Mesenchymal stem cell (in vitro differentiated cells and primary cell): ENCODE results near the gene C1QBP.

Experiments used
- DNase-seq: peaks from one replicate; pipeline ENCODE4 v3.0.0-alpha.2; 2013
- H2AFZ ChIP-seq: one replicate; pipeline ENCODE4 v1.6.1; 2013; ENCODE audit warnings: low read depth, mild to moderate bottlenecking, control low read depth, inconsistent platforms, low read length, moderate library complexity
- H2AK5ac ChIP-seq: 2 replicates; pipeline ENCODE4 v1.6.1; 2013; ENCODE audit warnings: low read length, moderate library complexity, mild to moderate bottlenecking, inconsistent platforms; ENCODE audit not compliant: severe bottlenecking
- H2BK120ac ChIP-seq: one replicate; pipeline ENCODE4 v1.6.1; 2013; ENCODE audit warnings: low read depth, mild to moderate bottlenecking, inconsistent platforms, low read length, moderate library complexity
- H2BK12ac ChIP-seq, 2 experiments: one replicate each; pipeline ENCODE4 v1.6.1; 2013; ENCODE audit warnings: inconsistent platforms in 2 of 2, low read length in 2 of 2, mild to moderate bottlenecking in 2 of 2, moderate library complexity in 2 of 2, control low read depth in 1 of 2
- H2BK15ac ChIP-seq: one replicate; pipeline ENCODE4 v1.6.1; 2013; ENCODE audit warnings: mild to moderate bottlenecking, low read depth, inconsistent platforms; ENCODE audit not compliant: poor library complexity, severe bottlenecking
- H2BK5ac ChIP-seq: 2 replicates; pipeline ENCODE4 v1.6.1; 2013; ENCODE audit warnings: low read depth, mild to moderate bottlenecking, low read length, control low read depth, inconsistent platforms; ENCODE audit not compliant: poor library complexity, severe bottlenecking
- H3K14ac ChIP-seq, 2 experiments: one replicate each; pipeline ENCODE4 v1.6.1; 2013; ENCODE audit warnings: inconsistent platforms in 2 of 2, low read length in 2 of 2, control low read depth in 1 of 2, mild to moderate bottlenecking in 1 of 2, moderate library complexity in 1 of 2
- H3K18ac ChIP-seq, 2 experiments: one replicate each; pipeline ENCODE4 v1.6.1; 2013; ENCODE audit warnings: inconsistent platforms in 2 of 2, low read length in 2 of 2, control low read depth in 1 of 2, low read depth in 1 of 2, mild to moderate bottlenecking in 1 of 2
- H3K23ac ChIP-seq, 2 experiments: one replicate each; pipeline ENCODE4 v1.6.1; 2013; ENCODE audit warnings: inconsistent platforms in 2 of 2, low read length in 2 of 2, mild to moderate bottlenecking in 2 of 2, moderate library complexity in 2 of 2, control low read depth in 1 of 2
- H3K27ac ChIP-seq: 2 replicates; pipeline ENCODE4 v1.5.1; 2013; ENCODE audit warnings: mild to moderate bottlenecking, moderate library complexity, low read length, control low read depth, inconsistent platforms; ENCODE audit not compliant: poor library complexity, severe bottlenecking
- H3K27me3 ChIP-seq, 2 experiments: 2 replicates each; pipeline versions ENCODE4 v1.6.1 to v1.7.0; 2013; ENCODE audit warnings: low read length in 2 of 2, mild to moderate bottlenecking in 2 of 2, moderate library complexity in 2 of 2, control low read depth in 1 of 2, inconsistent platforms in 1 of 2; ENCODE audit not compliant: control insufficient read depth in 1 of 2, insufficient read depth in 1 of 2
- H3K36me3 ChIP-seq, 2 experiments: 2 replicates each; pipeline versions ENCODE4 v1.6.1 to v1.7.0; 2013; ENCODE audit warnings: low read length in 2 of 2, control low read depth in 1 of 2, inconsistent platforms in 1 of 2, low read depth in 1 of 2, mild to moderate bottlenecking in 1 of 2; ENCODE audit not compliant: insufficient read depth in 2 of 2, control insufficient read depth in 1 of 2
- H3K4ac ChIP-seq, 2 experiments: one replicate each; pipeline ENCODE4 v1.6.1; 2013; ENCODE audit warnings: inconsistent platforms in 2 of 2, low read length in 2 of 2, mild to moderate bottlenecking in 2 of 2, moderate library complexity in 2 of 2, control low read depth in 1 of 2, low read depth in 1 of 2
- H3K4me1 ChIP-seq: 2 replicates; pipeline ENCODE4 v1.6.1; 2013; ENCODE audit warnings: low read depth, low read length, control low read depth; ENCODE audit not compliant: control insufficient read depth, insufficient read depth
- H3K4me2 ChIP-seq: 2 replicates; pipeline ENCODE4 v1.6.1; 2013; ENCODE audit warnings: low read length, mild to moderate bottlenecking, inconsistent platforms; ENCODE audit not compliant: poor library complexity, severe bottlenecking
- H3K4me3 ChIP-seq, 2 experiments: 2 replicates each; pipeline versions ENCODE4 v1.5.1 to v1.7.0; 2013; ENCODE audit warnings: low read length in 2 of 2, mild to moderate bottlenecking in 2 of 2, control low read depth in 1 of 2, low read depth in 1 of 2; ENCODE audit not compliant: insufficient read depth in 1 of 2
- H3K79me1 ChIP-seq: replicated peaks from 2 replicates; pipeline ENCODE4 v1.6.1; 2013; ENCODE audit warnings: mild to moderate bottlenecking, control low read depth, low read length, inconsistent platforms; ENCODE audit not compliant: poor library complexity, severe bottlenecking
- H3K9ac ChIP-seq: 2 replicates; pipeline ENCODE4 v1.7.0; 2013; ENCODE audit warnings: mild to moderate bottlenecking, low read length, moderate library complexity
- H3K9me3 ChIP-seq: 2 replicates; pipeline ENCODE4 v1.7.0; 2013; ENCODE audit warnings: mild to moderate bottlenecking, low read length; ENCODE audit not compliant: control insufficient read depth
- H4K8ac ChIP-seq: one replicate; pipeline ENCODE4 v1.6.1; 2013; ENCODE audit warnings: inconsistent platforms, mild to moderate bottlenecking, low read length, moderate library complexity
- H4K91ac ChIP-seq: one replicate; pipeline ENCODE4 v1.6.1; 2013; ENCODE audit warnings: mild to moderate bottlenecking, low read length, inconsistent platforms
- WGBS: methylation state at CpG from one replicate; pipeline ENCODE4 v1.1.7; 2013; ENCODE audit warnings: mixed read lengths; 5-methylcytosine and 5-hydroxymethylcytosine counted together

The C1QBP gene

DNA sequence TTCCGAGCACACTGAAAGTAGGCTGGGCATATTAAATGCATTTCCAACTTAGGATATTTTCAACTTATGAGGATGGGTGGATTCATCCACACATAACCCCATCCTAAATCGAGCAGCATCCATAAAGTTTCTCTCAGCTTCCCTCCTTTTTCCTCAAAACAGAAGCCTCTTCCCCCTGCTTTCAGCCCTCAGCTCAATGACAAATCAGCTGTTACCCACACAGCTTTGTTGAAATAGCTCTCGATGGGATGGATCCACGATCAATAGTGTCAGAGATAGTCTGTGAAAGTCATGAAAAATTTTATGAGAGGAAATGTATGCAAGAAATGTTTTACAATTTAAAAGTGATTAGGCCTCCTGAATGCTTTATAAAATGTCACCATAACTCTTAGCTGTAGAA, 27.3 kb upstream of the C1QBP start:
- H2BK15ac ChIP-seq: no peak overlapping the region
- H2AK5ac ChIP-seq: no peak overlapping the region
- no peak overlapping the region for H4K8ac ChIP-seq
- WGBS: 95% methylated on average over 4 of the region's 4 CpGs
- H3K36me3 ChIP-seq: peaks cover 9 to 15% of the 10 kb centered on the region in 2 experiments
- peaks cover 15% of the 10 kb centered on the region for H3K79me1 ChIP-seq
- no peak overlapping the region for H2BK5ac ChIP-seq
- no peak overlapping the region for H3K4me2 ChIP-seq
- no peak overlapping the region for H4K91ac ChIP-seq
- no peak for DNase-seq
- H2BK120ac ChIP-seq: no peak overlapping the region
- no peak overlapping the region for H3K18ac ChIP-seq
- no peak overlapping the region for H2AFZ ChIP-seq
- H3K27me3 ChIP-seq: no peaks in the 10 kb centered on the region
- H3K4ac ChIP-seq: no peak overlapping the region
- H3K27ac ChIP-seq: no peak overlapping the region
- no peak overlapping the region for H3K14ac ChIP-seq
- peak overlapping the region; percentile 90 for H3K9ac ChIP-seq
- no peak overlapping the region for H2BK12ac ChIP-seq
- peaks cover 1% of the 10 kb centered on the region for H3K4me1 ChIP-seq
- H3K9me3 ChIP-seq: no peaks in the 10 kb centered on the region
- H3K23ac ChIP-seq: no peak overlapping the region
- peak overlapping the region in 1 of 2 experiments; percentile 97 for H3K4me3 ChIP-seq

DNA sequence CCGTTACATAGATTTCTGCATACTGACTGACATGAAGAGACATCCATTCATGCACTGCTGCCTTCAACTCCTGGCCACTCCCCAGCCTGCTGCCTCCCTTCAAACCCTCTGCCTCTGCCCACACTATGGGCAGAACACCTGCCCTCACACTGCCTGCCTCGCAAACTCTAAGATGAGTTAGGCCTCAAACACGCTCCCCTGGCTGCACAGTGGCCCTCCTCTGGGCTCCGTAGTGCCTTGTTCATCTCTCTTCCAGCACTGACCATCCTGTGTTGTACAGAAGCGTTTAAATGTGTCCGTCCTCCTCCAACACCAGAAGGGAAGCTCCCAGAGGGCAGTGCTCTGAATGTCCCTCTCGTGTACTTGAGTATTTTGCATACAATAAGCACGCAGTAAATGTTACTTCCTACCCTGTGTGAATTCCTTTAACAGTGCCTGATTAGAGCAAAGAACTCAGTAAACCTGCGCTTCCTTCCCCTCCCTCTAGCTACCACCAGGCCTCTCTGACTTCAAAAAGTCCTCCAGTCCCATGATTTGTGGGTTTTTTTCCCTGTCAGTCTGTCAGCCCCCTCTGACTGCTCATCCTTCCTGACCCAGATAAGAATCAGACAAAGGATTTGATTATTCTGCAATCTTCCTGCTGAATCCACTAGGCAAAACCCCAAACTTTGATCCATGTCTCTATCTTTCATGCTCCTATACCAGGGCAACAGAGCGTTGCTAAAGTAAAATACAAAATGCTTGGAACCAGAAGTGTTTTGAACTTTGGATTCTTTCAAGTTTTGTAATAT, 26.0 kb upstream of the C1QBP start:
- H3K36me3 ChIP-seq: peaks cover 18 to 24% of the 10 kb centered on the region in 2 experiments
- no peaks in the 10 kb centered on the region for H3K27me3 ChIP-seq
- H3K9me3 ChIP-seq: no peaks in the 10 kb centered on the region
- peaks cover 1% of the 10 kb centered on the region for H3K4me1 ChIP-seq
- H3K27ac ChIP-seq: no peak overlapping the region
- peaks cover 18% of the 10 kb centered on the region for H3K79me1 ChIP-seq
- no peak overlapping the region for H4K91ac ChIP-seq
- H2AFZ ChIP-seq: no peak overlapping the region
- H3K23ac ChIP-seq: no peak overlapping the region
- no peak overlapping the region for H2AK5ac ChIP-seq
- H3K14ac ChIP-seq: peak overlapping the region in 1 of 2 experiments; percentile 2
- no peak overlapping the region for H3K4me3 ChIP-seq
- H3K4ac ChIP-seq: no peak overlapping the region
- WGBS: 78% methylated on average over 9 of the region's 10 CpGs
- no peak overlapping the region for H3K18ac ChIP-seq
- H4K8ac ChIP-seq: peak overlapping the region; percentile 2
- H3K4me2 ChIP-seq: no peak overlapping the region
- no peak overlapping the region for H2BK5ac ChIP-seq
- H3K9ac ChIP-seq: no peak overlapping the region
- H2BK15ac ChIP-seq: no peak overlapping the region
- no peak overlapping the region for H2BK120ac ChIP-seq
- DNase-seq: no peak
- no peak overlapping the region for H2BK12ac ChIP-seq

DNA sequence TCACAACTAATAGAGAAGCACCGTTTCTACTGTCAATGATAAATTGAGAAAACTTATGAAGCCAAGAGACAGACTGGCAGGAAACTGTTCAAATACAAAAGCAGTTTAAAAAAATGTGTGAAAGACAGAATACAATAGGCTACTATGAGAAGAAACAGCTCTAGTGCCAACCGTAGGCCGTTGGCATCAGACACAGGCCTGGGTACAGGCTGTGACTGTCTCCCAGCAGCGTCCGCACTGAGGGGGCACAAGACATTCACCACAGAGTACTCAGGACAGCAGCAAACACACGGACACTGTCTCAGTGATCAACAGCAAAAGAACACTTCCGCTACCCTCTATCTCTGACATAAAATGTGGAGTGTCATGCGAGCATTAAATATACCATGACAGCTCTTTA, 7.8 kb upstream of the C1QBP start:
- H3K9me3 ChIP-seq: no peaks in the 10 kb centered on the region
- no peaks in the 10 kb centered on the region for H3K27me3 ChIP-seq
- H3K23ac ChIP-seq: no peak overlapping the region
- H4K91ac ChIP-seq: no peak overlapping the region
- no peak for DNase-seq
- no peak overlapping the region for H4K8ac ChIP-seq
- H3K18ac ChIP-seq: no peak overlapping the region
- H3K9ac ChIP-seq: no peak overlapping the region
- H3K27ac ChIP-seq: no peak overlapping the region
- H3K4me2 ChIP-seq: no peak overlapping the region
- H2BK120ac ChIP-seq: no peak overlapping the region
- WGBS: 97% methylated on average over 7 of the region's 8 CpGs
- peaks cover 15% of the 10 kb centered on the region for H3K79me1 ChIP-seq
- no peak overlapping the region for H2AFZ ChIP-seq
- no peak overlapping the region for H2BK5ac ChIP-seq
- no peak overlapping the region for H3K4ac ChIP-seq
- H3K4me3 ChIP-seq: no peak overlapping the region
- peaks cover 44 to 75% of the 10 kb centered on the region in 2 experiments for H3K36me3 ChIP-seq
- H3K14ac ChIP-seq: no peak overlapping the region
- no peak overlapping the region for H2BK12ac ChIP-seq
- no peak overlapping the region for H2AK5ac ChIP-seq
- H3K4me1 ChIP-seq: no peaks in the 10 kb centered on the region
- no peak overlapping the region for H2BK15ac ChIP-seq

DNA sequence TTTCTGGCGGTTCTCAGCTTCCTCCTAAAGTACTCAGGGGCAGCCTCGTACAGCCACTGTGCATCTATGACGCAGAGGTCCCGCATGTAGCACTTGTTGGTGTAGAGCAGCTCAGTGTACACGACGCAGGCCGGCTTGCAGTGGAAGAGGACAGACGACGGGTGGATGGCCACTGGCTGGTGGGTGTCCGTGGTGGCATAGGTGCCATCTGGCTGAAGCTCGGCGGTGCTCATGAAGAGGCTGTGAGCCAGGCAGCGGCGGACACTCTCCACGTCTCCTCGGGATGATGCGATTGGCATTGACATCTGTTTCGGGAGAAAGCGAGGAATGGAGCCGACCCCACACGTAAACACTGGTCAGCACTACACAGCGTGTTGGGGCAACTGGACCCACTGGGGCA, 5.3 kb upstream of the C1QBP start:
- Histone ChIP-seq H3K9me3 (no peaks in the 10 kb centered on the region), H3K18ac (no peak overlapping the region), H3K27me3 (no peaks in the 10 kb centered on the region), H3K23ac (no peak overlapping the region), H2BK5ac (no peak overlapping the region), H3K4ac (no peak overlapping the region), H2BK12ac (no peak overlapping the region), H3K4me3 (no peak overlapping the region), H2AK5ac (no peak overlapping the region), H2BK15ac (no peak overlapping the region), H3K14ac (no peak overlapping the region), H4K91ac (no peak overlapping the region), H3K36me3 (peaks cover 38 to 56% of the 10 kb centered on the region in 2 experiments), H3K79me1 (peaks cover 18% of the 10 kb centered on the region), H2BK120ac (no peak overlapping the region), H4K8ac (no peak overlapping the region), H3K9ac (no peak overlapping the region), H3K4me2 (no peak overlapping the region), H2AFZ (no peak overlapping the region), H3K4me1 (peaks cover 2% of the 10 kb centered on the region), H3K27ac (no peak overlapping the region)
- no peak for DNase-seq
- 97% methylated on average over 22 of the region's 22 CpGs for WGBS
